Memory B cell (primary cell): ENCODE data around the gene CTSZ.
A peak's percentile ranks its signal among the peaks of the same experiment; 100 is the strongest.
"Not testable (repeated sequence)": the region's sequence is repeated elsewhere in the genome, so short reads cannot be mapped to it uniquely, and the experiment has no call there.

Experiments
- ATAC-seq: fragments of 150-1000 bp; cut with Tn5 transposase; 2 replicates; pipeline ENCODE4 v1.10.0; 2021; ENCODE audit warnings: low read depth, mild to moderate bottlenecking, moderate library complexity
- DNase-seq, 2 donors: peaks; one replicate each; pipeline ENCODE4 v3.0.0; 2022; ENCODE audit warnings: low spot score in 2 of 2
- H3K27ac Mint-ChIP-seq: one replicate; pipeline ENCODE4 v1.8.0; 2022; ENCODE audit warnings: mild to moderate bottlenecking, moderate library complexity, mixed read lengths
- H3K27me3 Mint-ChIP-seq: one replicate; pipeline ENCODE4 v1.8.0; 2022; ENCODE audit warnings: mixed read lengths
- H3K36me3 Mint-ChIP-seq: one replicate; pipeline ENCODE4 v1.8.0; 2022; ENCODE audit warnings: mild to moderate bottlenecking, mixed read lengths
- H3K4me1 Mint-ChIP-seq: one replicate; pipeline ENCODE4 v1.8.0; 2022; ENCODE audit warnings: mixed read lengths
- H3K4me3 Mint-ChIP-seq: one replicate; pipeline ENCODE4 v1.8.0; 2022; ENCODE audit warnings: mild to moderate bottlenecking, moderate library complexity, mixed read lengths
- H3K9me3 Mint-ChIP-seq: one replicate; pipeline ENCODE4 v1.8.0; 2022; ENCODE audit warnings: mixed read lengths

CTSZ gene

DNA sequence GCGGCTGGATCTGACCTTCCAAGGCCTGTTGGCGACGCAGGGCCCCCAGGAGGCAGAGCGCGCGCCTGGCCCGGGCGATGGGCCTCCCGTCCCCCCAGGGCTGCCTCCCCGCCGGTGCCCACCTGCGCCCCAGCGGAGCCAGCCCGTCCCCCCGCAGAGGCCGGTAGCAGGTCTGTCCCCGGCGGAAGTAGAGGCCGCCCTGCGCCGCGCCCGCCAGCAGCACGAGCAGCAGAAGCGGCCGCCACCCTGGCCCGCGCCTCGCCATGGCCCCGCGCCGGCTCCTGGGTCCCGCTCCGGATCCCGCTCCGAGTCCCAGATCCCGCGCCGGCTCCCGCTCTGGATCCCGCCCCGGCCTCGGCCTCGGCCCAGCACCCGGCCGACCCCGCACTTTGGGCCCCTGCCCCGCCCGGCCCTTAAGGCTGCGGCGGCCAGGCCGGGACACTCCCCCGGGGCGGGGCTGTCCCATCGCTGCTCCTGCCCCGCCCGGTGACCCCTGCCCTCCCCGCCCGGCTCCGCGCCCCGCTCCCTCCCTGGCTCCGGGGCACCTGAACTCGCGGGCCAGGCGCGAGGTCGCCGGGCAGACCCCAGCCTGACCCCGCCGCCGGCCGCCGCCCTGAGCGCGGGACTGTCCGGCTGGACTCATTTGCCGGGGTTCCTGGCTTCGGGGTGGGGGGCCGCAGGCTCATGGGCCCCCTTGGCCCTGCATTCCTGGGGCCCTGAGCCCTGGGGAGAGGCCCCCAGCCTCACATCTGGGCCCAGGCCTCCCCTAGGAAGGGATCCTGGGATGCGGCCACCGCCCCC, at the start of gene CTSZ:
TSS of gene CTSZ (minus strand) at position 391 of the 801 bp plus-strand sequence. CDS start at position 265, 126 bp downstream.
- peak in 1 of 2 donors; percentile 51 for DNase-seq
- H3K36me3 Mint-ChIP-seq: peaks cover 23% of the 10 kb centered on the region
- peak within 1 kb of the TSS; percentile 96 for H3K27ac Mint-ChIP-seq
- H3K4me1 Mint-ChIP-seq: peaks cover 52% of the 10 kb centered on the region
- no peaks in the 10 kb centered on the region for H3K27me3 Mint-ChIP-seq
- ATAC-seq: no peak
- H3K9me3 Mint-ChIP-seq: no peaks in the 10 kb centered on the region
- H3K4me3 Mint-ChIP-seq: peak within 1 kb of the TSS; percentile 98

DNA sequence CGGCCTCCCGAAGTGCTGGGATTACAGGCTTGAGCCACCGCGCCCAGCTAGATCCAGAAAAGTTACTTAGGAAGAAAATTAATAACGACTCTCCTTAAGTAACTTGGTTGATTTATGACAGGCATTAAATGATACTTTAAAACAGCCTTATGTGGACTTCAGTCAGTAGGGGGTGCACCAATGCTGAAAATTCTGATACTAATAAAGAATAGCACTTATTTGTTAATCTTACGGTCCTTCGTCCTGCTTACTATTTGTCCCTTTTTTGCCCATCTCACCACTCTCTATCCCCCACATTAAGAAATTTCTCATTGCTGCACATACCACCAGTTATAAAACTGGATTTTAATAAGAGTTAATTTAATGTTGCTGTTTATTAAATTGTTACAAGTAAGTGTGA, 48.2 kb upstream of the CTSZ start:
- DNase-seq (peak in 1 of 2 donors; percentile 16), ATAC-seq (peak; percentile 58)
- no peak overlapping the region for H3K27ac Mint-ChIP-seq
- no peak overlapping the region for H3K4me3 Mint-ChIP-seq
- peaks cover 2% of the 10 kb centered on the region for H3K4me1 Mint-ChIP-seq
- no peaks in the 10 kb centered on the region for H3K36me3 Mint-ChIP-seq
- no peaks in the 10 kb centered on the region for H3K9me3 Mint-ChIP-seq
- H3K27me3 Mint-ChIP-seq: peaks cover 8% of the 10 kb centered on the region

DNA sequence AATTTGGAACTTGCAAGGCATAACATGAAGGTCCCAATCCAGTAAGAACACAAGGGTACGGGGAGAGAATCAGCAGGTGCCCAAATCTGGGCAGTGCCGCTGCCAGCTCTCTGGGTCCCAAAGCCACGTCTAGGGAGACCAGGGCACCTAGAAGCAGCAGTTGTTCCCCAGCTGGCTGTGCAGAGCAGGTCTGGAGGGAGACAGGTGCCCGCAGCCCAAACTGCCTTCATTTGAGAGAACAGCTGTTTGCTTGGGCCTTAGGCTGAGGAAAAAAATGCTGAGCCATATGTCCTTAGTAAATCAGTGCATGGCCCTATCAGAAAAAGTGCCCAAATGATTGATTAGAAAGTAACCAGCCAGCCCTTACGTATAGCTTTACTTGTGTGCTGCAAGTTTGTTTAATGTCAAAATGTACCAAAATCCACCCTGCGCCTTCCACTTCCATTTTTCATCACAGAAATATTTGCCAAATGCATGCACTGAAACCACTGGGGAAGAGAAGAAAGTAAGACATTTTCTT, 44.7 kb upstream of the CTSZ start:
- Mint-ChIP-seq H3K36me3 (no peaks in the 10 kb centered on the region), H3K4me3 (no peak overlapping the region)

DNA sequence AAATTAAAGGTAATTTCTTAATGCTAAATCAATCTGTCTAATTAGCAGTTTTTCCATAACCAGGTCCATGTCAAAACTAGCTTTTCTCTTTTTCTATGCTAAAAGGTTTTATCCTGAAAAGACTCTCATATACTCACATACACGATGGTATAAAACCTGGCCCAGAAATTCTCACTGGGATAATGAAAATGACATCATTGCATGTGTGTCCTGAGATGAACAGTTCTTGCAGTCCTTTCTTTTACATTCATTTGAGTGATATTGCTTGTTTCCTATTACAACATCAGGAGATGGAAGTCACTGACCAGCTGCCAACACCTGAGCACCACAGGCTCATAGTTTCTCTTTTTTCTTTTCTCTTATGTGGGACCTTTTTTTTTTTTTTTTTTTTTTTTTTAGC, 43.4 kb upstream of the CTSZ start:
- DNase-seq (no peak), ATAC-seq (no peak)
- no peaks in the 10 kb centered on the region for H3K9me3 Mint-ChIP-seq
- H3K27ac Mint-ChIP-seq: no peak overlapping the region
- no peaks in the 10 kb centered on the region for H3K36me3 Mint-ChIP-seq
- H3K27me3 Mint-ChIP-seq: peaks cover 10% of the 10 kb centered on the region
- no peak overlapping the region for H3K4me3 Mint-ChIP-seq
- H3K4me1 Mint-ChIP-seq: peaks cover 5% of the 10 kb centered on the region

More for the DNA sequence above, 44.7 kb upstream of the CTSZ start:
- peaks cover 10% of the 10 kb centered on the region for H3K27me3 Mint-ChIP-seq
- DNase-seq (no peak), ATAC-seq (no peak)
- H3K9me3 Mint-ChIP-seq: no peaks in the 10 kb centered on the region
- no peak overlapping the region for H3K27ac Mint-ChIP-seq
- H3K4me1 Mint-ChIP-seq: peaks cover 6% of the 10 kb centered on the region

DNA sequence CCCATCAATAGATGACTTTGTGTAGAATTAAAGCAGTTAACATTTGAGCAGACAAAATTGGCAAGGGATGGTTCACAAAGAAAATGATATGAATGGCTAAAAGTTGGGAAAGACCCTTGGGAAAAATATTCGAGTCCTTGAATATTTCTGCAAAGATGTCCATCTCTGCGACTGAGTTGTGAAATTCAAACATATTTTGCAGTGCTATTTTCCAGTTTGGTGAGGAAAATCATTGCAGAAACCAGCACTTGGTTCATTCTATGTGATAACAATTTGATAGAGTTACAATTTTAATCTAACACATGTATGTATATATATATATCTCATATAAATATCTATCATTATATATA, 41.6 kb upstream of the CTSZ start:
- H3K27me3 Mint-ChIP-seq: peaks cover 7% of the 10 kb centered on the region
- no peak for DNase-seq
- no peak for ATAC-seq
- H3K4me3 Mint-ChIP-seq: no peak overlapping the region
- no peaks in the 10 kb centered on the region for H3K36me3 Mint-ChIP-seq
- peaks cover 10% of the 10 kb centered on the region for H3K4me1 Mint-ChIP-seq
- H3K9me3 Mint-ChIP-seq: no peaks in the 10 kb centered on the region
- H3K27ac Mint-ChIP-seq: no peak overlapping the region

DNA sequence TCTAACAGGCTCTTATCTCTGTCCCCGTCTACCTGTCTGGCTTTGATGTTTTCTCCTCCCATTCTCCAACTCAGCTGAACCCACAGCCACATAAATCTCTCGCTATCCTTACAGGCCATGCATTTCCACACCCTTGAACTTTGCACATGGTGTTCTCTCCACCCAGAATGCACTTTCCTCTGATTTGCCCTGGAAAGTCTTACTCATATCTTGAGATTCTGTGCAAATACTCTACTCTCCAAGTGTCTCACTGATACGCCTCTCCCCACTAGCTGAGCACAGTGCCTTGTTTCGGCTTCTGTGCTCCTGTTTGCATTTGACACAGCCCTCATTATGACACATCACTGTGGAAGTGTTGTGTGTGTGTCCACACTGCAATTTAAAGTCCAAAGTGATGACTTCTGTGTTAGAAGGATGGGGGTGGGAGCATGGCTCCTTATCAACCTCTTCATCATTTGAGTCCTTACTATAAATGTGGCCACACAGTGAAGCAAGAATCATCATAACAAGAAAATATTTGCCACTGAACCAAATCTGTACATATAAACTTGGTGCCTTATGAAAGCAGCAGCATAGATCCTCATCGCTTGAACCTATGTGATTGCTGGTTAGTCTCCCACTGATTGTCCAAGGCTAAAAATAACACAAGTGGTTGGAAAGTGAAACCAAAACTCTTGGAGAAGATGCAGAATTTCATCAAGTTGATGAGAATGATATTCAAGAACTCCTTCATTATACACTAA, 41.1 kb upstream of the CTSZ start:
- Mint-ChIP-seq H3K27me3 (peaks cover 7% of the 10 kb centered on the region), H3K4me3 (no peak overlapping the region), H3K36me3 (no peaks in the 10 kb centered on the region), H3K4me1 (peaks cover 13% of the 10 kb centered on the region), H3K9me3 (no peaks in the 10 kb centered on the region), H3K27ac (no peak overlapping the region)
- no peak for DNase-seq
- ATAC-seq: no peak

DNA sequence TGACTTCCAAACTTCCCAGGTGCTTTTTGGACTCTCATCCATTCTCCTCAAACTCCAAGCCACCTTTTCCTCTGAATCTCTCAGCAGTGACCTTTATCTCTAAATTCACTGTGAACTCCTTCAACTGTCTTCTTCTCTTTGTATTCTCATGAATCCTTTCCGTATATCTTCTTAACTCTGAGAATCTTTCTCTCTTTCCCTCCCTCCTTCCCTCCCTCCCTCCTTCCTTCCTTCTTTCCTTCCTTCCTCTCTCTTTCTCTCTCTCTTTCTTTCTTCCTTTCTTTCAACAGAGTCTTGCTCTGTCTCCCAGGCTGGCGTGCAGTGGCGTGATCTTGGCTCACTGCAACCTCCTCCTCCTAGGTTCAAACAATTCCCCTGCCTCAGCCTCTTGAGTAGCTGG, 39.8 kb upstream of the CTSZ start:
- H3K4me1 Mint-ChIP-seq: peaks cover 13% of the 10 kb centered on the region
- H3K4me3 Mint-ChIP-seq: no peak overlapping the region
- ATAC-seq: no peak

DNA sequence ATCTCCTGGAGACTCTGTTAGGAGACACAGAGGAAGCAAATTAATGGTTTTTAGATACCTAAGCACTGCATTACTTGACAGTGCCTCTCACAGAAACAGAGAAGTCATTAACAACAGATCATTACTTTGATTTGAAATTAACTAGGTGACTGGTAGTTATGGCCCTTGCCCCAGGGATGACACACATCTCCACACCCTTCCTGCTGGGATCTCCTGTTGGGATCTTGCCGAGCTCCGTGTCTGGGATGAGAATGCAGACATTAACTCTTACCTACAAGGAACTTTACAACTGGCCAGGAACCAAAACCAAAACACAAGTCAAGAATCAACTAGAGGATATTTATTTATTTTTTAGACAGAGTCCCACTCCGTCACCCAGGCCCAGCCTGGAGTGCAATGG, 37.7 kb upstream of the CTSZ start:
- DNase-seq (no peak), ATAC-seq (no peak)
- Mint-ChIP-seq H3K27ac (no peak overlapping the region), H3K9me3 (no peaks in the 10 kb centered on the region), H3K4me1 (peaks cover 25% of the 10 kb centered on the region), H3K4me3 (no peak overlapping the region), H3K27me3 (peaks cover 1% of the 10 kb centered on the region), H3K36me3 (peaks cover 5% of the 10 kb centered on the region)

More for the DNA sequence above, 39.8 kb upstream of the CTSZ start:
- no peak overlapping the region for H3K27ac Mint-ChIP-seq
- no peaks in the 10 kb centered on the region for H3K9me3 Mint-ChIP-seq
- no peak for DNase-seq
- H3K27me3 Mint-ChIP-seq: peaks cover 5% of the 10 kb centered on the region
- H3K36me3 Mint-ChIP-seq: no peaks in the 10 kb centered on the region

DNA sequence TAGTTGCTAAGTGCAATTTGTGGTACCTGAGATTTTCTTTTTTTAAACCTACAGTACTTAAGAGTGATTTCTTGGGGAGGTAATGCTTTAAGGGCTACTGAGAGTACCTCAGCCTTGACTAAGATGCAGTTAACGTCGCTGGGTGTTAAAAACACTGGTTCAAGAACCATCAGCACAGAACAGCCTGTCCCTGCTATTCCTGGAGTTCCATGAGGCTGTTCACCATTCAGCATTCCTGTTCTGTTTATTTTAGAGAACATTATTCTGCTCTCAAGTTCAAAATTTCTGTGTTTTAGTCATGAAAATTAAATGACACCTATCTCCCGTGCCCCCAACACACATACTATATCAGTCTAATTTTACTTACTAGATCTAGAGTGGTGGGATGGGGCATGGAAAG, 37.2 kb upstream of the CTSZ start:
- no peak overlapping the region for H3K4me3 Mint-ChIP-seq
- peaks cover 5% of the 10 kb centered on the region for H3K36me3 Mint-ChIP-seq
- ATAC-seq (no peak), DNase-seq (no peak)
- H3K4me1 Mint-ChIP-seq: peaks cover 26% of the 10 kb centered on the region
- H3K27me3 Mint-ChIP-seq: peaks cover under 1% of the 10 kb centered on the region
- no peaks in the 10 kb centered on the region for H3K9me3 Mint-ChIP-seq
- peak overlapping the region; percentile 93 for H3K27ac Mint-ChIP-seq

DNA sequence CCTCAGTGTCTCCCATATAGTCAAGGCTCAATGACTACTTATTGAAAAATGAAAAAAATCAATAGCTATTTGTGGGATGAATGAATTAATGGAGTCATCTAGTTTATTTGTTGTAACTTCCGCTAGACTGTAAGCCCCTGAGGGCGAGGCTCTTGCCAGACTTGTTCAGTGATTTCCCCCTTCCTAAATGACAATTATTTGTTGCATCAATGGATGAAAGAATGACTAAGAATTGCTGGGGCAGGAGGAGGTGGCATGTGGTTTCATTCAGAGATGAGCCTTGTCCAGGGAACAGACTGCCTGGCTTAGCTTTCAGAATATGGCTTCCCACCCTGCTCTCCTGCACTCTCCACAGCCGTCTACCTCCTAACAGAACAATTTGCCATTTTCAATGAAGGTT, 36.6 kb upstream of the CTSZ start:
- Mint-ChIP-seq H3K4me3 (peak overlapping the region; percentile 96), H3K27me3 (no peaks in the 10 kb centered on the region), H3K4me1 (peaks cover 26% of the 10 kb centered on the region), H3K9me3 (no peaks in the 10 kb centered on the region), H3K36me3 (peaks cover 5% of the 10 kb centered on the region), H3K27ac (peak overlapping the region; percentile 93)
- ATAC-seq: no peak
- no peak for DNase-seq

DNA sequence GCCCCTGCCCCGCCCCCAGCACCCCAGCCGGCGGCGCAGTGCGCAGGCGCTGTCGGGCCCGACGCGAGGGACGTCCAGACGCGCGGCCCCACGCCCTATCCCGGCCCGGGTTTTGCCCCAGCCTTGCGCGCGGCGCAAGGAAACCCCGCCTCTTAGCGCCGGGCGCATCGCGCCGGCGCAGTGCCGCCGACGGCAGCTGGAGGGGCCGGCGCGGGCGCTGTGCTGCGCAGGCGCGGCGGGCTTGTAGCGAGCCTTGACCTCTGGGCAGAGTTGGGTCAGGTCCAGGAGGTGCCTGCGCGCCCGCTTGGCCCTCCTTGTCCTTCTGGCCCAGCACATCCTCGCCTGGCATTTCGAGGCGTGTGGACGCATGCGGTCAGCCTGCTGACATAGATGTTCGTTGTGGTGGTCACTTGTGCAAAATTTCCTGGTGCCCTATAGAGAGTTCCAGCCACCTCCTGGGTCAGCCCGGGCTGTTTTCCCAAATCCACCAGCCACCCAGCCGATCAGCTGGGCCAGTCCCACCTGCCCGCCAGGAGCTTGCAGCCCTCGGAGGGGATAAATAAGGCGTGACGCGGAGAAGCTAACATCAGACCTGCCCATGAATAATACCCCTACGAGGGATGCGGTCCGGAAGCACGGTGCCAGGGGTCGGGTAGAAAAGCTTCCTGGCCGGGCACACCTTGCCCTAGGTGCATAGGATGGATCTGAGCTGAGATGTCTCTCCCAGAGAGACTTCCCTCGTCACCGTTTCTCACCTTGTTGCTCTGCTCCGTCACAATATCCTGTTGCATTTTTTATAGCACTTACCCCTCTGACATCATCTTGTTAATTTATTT, 36.0 kb upstream of the CTSZ start:
- Mint-ChIP-seq H3K27me3 (no peaks in the 10 kb centered on the region), H3K4me3 (peak overlapping the region; percentile 96), H3K36me3 (peaks cover 5% of the 10 kb centered on the region), H3K9me3 (no peaks in the 10 kb centered on the region), H3K4me1 (peaks cover 25% of the 10 kb centered on the region), H3K27ac (peak overlapping the region; percentile 93)
- peak; percentile 92 to 96 for DNase-seq
- ATAC-seq: peak; percentile 94

DNA sequence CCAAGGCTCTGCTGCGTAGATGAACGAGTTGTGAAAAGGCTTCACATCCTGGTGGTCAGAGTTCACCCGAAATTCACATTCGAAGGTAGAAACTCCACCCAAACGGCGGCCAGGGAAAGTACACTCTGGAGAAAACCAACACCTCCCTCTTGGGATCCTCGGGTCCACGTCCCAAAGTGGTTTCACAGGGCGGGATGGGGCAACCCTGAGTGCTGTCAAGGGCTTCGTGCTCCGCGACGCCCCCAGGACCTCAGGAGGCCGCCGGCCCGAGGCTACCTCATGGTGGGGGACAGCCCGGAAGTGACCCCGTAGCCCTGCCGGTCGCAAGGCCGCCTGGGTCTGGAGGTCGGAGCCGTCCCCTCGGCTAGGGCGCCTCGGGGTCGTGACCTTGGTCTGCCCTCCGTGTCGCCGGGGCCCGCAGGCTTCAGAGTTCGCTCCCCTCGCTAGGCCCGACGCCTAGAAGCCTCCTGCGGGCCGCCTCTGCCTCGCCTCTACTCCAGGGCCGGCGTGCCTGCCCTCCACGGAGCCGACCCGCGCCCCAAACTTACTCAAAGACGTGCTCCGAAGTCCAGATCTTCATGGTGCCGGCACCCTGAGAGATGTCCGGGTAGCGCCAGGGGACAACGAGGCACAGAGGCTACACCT, 35.2 kb upstream of the CTSZ start, which contains the start of gene PRELID3B:
TSS of gene PRELID3B (minus strand) at position 636 of the 645 bp plus-strand sequence. CDS start at position 580, 56 bp downstream.
- Mint-ChIP-seq H3K27ac (peak within 1 kb of the TSS; percentile 93), H3K27me3 (no peaks in the 10 kb centered on the region), H3K4me3 (peak within 1 kb of the TSS; percentile 96), H3K36me3 (peaks cover 5% of the 10 kb centered on the region), H3K4me1 (peaks cover 23% of the 10 kb centered on the region), H3K9me3 (no peaks in the 10 kb centered on the region)
- DNase-seq (peak in 1 of 2 donors; percentile 11), ATAC-seq (peak; percentile 34)

DNA sequence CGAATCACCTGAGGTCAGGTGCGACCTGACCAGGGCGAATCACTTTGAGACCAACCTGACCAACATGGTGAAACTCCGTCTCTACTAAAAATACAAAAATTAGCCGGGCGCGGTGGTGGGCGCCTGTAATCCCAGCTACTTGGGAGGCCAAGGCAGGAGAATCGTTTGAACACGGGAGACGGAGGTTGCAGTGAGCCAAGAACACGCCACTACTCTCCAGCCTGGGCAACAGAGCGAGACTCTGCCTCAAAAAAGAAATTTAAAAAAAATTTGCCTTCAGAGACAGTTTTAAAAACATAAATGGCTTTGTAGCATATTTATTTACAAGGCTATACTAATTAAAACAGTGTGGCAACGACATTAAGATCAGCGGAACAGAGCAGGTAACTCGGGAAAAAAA, 34.4 kb upstream of the CTSZ start:
- Mint-ChIP-seq H3K4me3 (peak overlapping the region; percentile 96), H3K4me1 (peaks cover 26% of the 10 kb centered on the region), H3K27ac (peak overlapping the region; percentile 5)
- not testable (repeated sequence) for ATAC-seq, DNase-seq, H3K36me3 Mint-ChIP-seq, H3K9me3 Mint-ChIP-seq, H3K27me3 Mint-ChIP-seq
